Measurements from ENCODE around the gene ASGR1.
A peak's percentile ranks its signal among the peaks of the same experiment; 100 is the strongest.

Gene ASGR1

GRCh38 chr17:7221278-7222092, 42.3 kb upstream of the ASGR1 start:
- H3K36me3 ChIP-seq (ENCODE audit: insufficient read depth, low read length), result peaks cover 54% of the 10 kb centered on the region
- no peak overlapping the region for H3K9ac ChIP-seq (ENCODE audit: low read depth, low read length)
- H3K4me1 ChIP-seq (ENCODE audit: insufficient read depth, low read length), result peaks cover 21% of the 10 kb centered on the region; the same call in 1 of the 2 replicates
- H3K27ac ChIP-seq (ENCODE audit: low read depth, low read length), result peak overlapping the region; percentile 5; the same call in 1 of the 2 replicates
- H3K4me3 ChIP-seq (ENCODE audit: low read length), result peak overlapping the region; percentile 81; the same call in 1 of the 2 replicates
- H3K9me3 ChIP-seq (ENCODE audit: insufficient read depth, low read depth, low read length), result no peaks in the 10 kb centered on the region
- H3K27me3 ChIP-seq (ENCODE audit: insufficient read depth, low read length), result no peaks in the 10 kb centered on the region
- 97% methylated on average over 10 of the region's 10 CpGs for WGBS

- H3K36me3 ChIP-seq (ENCODE audit: insufficient read depth, low read length), result peaks cover 46% of the 10 kb centered on the region
- H3K4me1 ChIP-seq (ENCODE audit: insufficient read depth, low read length), result peaks cover 21% of the 10 kb centered on the region; the same call in 1 of the 2 replicates
- peak overlapping the region; percentile 90 for H3K9ac ChIP-seq (ENCODE audit: low read depth, low read length)
- peak overlapping the region; percentile 81 for H3K4me3 ChIP-seq (ENCODE audit: low read length)
- H3K9me3 ChIP-seq (ENCODE audit: insufficient read depth, low read depth, low read length), result no peaks in the 10 kb centered on the region
- peak overlapping the region; percentile 78 for H3K27ac ChIP-seq (ENCODE audit: low read depth, low read length)
- 50% methylated on average over 11 of the region's 11 CpGs for WGBS
- H3K27me3 ChIP-seq (ENCODE audit: insufficient read depth, low read length), result no peaks in the 10 kb centered on the region
These were observed 41.6 kb upstream of the ASGR1 start for GRCh38 chr17:7220593-7221277.

- under 1% methylated on average over 63 of the region's 63 CpGs for WGBS
- Histone ChIP-seq H3K27me3 (ENCODE audit: insufficient read depth, low read length) (no peaks in the 10 kb centered on the region), H3K4me1 (ENCODE audit: insufficient read depth, low read length) (peaks cover 21% of the 10 kb centered on the region; the same call in 1 of the 2 replicates)
These were observed 40.8 kb upstream of the ASGR1 start, which contains the start of the genes ACADVL and DLG4 for GRCh38 chr17:7219812-7220592. TSS of gene ACADVL (plus strand) at chr17:7219938. CDS start at chr17:7219985, 47 bp downstream. TSS of gene DLG4 (minus strand) at chr17:7219836.

GRCh38 chr17:7219229-7219811, 40.1 kb upstream of the ASGR1 start:
- H3K9me3 ChIP-seq (ENCODE audit: insufficient read depth, low read depth, low read length), result no peaks in the 10 kb centered on the region
- no peak overlapping the region for H3K27ac ChIP-seq (ENCODE audit: low read depth, low read length)
- H3K27me3 ChIP-seq (ENCODE audit: insufficient read depth, low read length), result no peaks in the 10 kb centered on the region
- H3K36me3 ChIP-seq (ENCODE audit: insufficient read depth, low read length), result peaks cover 33% of the 10 kb centered on the region
- H3K9ac ChIP-seq (ENCODE audit: low read depth, low read length), result peak overlapping the region; percentile 90; the same call in 1 of the 2 replicates
- WGBS, result 26% methylated on average over 12 of the region's 12 CpGs
- H3K4me1 ChIP-seq (ENCODE audit: insufficient read depth, low read length), result peaks cover 21% of the 10 kb centered on the region; the same call in 1 of the 2 replicates
- peak overlapping the region; percentile 81 for H3K4me3 ChIP-seq (ENCODE audit: low read length)

More at GRCh38 chr17:7219812-7220592, 40.8 kb upstream of the ASGR1 start, which contains the start of the genes ACADVL and DLG4:
- H3K36me3 ChIP-seq (ENCODE audit: insufficient read depth, low read length), result peaks cover 39% of the 10 kb centered on the region
- H3K9me3 ChIP-seq (ENCODE audit: insufficient read depth, low read depth, low read length), result no peaks in the 10 kb centered on the region
- H3K27ac ChIP-seq (ENCODE audit: low read depth, low read length), result peak within 1 kb of the TSS; percentile 78
- peak within 1 kb of the TSS; percentile 81 for H3K4me3 ChIP-seq (ENCODE audit: low read length)
- peak within 1 kb of the TSS; percentile 90 for H3K9ac ChIP-seq (ENCODE audit: low read depth, low read length)

- Histone ChIP-seq H3K27ac (ENCODE audit: low read depth, low read length) (no peak overlapping the region), H3K9me3 (ENCODE audit: insufficient read depth, low read depth, low read length) (no peaks in the 10 kb centered on the region), H3K4me1 (ENCODE audit: insufficient read depth, low read length) (peaks cover 21% of the 10 kb centered on the region; the same call in 1 of the 2 replicates), H3K4me3 (ENCODE audit: low read length) (no peak overlapping the region), H3K36me3 (ENCODE audit: insufficient read depth, low read length) (peaks cover 28% of the 10 kb centered on the region), H3K27me3 (ENCODE audit: insufficient read depth, low read length) (no peaks in the 10 kb centered on the region), H3K9ac (ENCODE audit: low read depth, low read length) (no peak overlapping the region)
- 71% methylated on average over 6 of the region's 6 CpGs for WGBS
These were observed 39.6 kb upstream of the ASGR1 start for GRCh38 chr17:7218758-7219157.

GRCh38 chr17:7218166-7218565, 39.0 kb upstream of the ASGR1 start:
- Histone ChIP-seq H3K9ac (ENCODE audit: low read depth, low read length) (peak overlapping the region; percentile 47; the same call in 1 of the 2 replicates), H3K36me3 (ENCODE audit: insufficient read depth, low read length) (peaks cover 22% of the 10 kb centered on the region), H3K9me3 (ENCODE audit: insufficient read depth, low read depth, low read length) (no peaks in the 10 kb centered on the region), H3K27ac (ENCODE audit: low read depth, low read length) (peak overlapping the region; percentile 9; the same call in 1 of the 2 replicates), H3K4me1 (ENCODE audit: insufficient read depth, low read length) (peaks cover 26% of the 10 kb centered on the region; the same call in 1 of the 2 replicates), H3K4me3 (ENCODE audit: low read length) (peak overlapping the region; percentile 54), H3K27me3 (ENCODE audit: insufficient read depth, low read length) (no peaks in the 10 kb centered on the region)
- WGBS, result 81% methylated on average over 6 of the region's 6 CpGs

- peak overlapping the region; percentile 9; the same call in 1 of the 2 replicates for H3K27ac ChIP-seq (ENCODE audit: low read depth, low read length)
- peaks cover 27% of the 10 kb centered on the region; the same call in 1 of the 2 replicates for H3K4me1 ChIP-seq (ENCODE audit: insufficient read depth, low read length)
- peak overlapping the region; percentile 54 for H3K4me3 ChIP-seq (ENCODE audit: low read length)
- no peaks in the 10 kb centered on the region for H3K27me3 ChIP-seq (ENCODE audit: insufficient read depth, low read length)
- H3K36me3 ChIP-seq (ENCODE audit: insufficient read depth, low read length), result peaks cover 14% of the 10 kb centered on the region
- peak overlapping the region; percentile 47; the same call in 1 of the 2 replicates for H3K9ac ChIP-seq (ENCODE audit: low read depth, low read length)
- no peaks in the 10 kb centered on the region for H3K9me3 ChIP-seq (ENCODE audit: insufficient read depth, low read depth, low read length)
- WGBS, result 3% methylated on average over 27 of the region's 32 CpGs
These were observed 38.2 kb upstream of the ASGR1 start for GRCh38 chr17:7217113-7217987.

- peaks cover 33% of the 10 kb centered on the region; the same call in 1 of the 2 replicates for H3K4me1 ChIP-seq (ENCODE audit: insufficient read depth, low read length)
- no peaks in the 10 kb centered on the region for H3K9me3 ChIP-seq (ENCODE audit: insufficient read depth, low read depth, low read length)
- H3K9ac ChIP-seq (ENCODE audit: low read depth, low read length), result peak overlapping the region; percentile 1; the same call in 1 of the 2 replicates
- H3K27ac ChIP-seq (ENCODE audit: low read depth, low read length), result peak overlapping the region; percentile 33; the same call in 1 of the 2 replicates
- no peaks in the 10 kb centered on the region for H3K27me3 ChIP-seq (ENCODE audit: insufficient read depth, low read length)
- 19% methylated on average over 7 of the region's 7 CpGs for WGBS
- H3K4me3 ChIP-seq (ENCODE audit: low read length), result peak overlapping the region; percentile 42
- H3K36me3 ChIP-seq (ENCODE audit: insufficient read depth, low read length), result peaks cover 5% of the 10 kb centered on the region
These were observed 37.3 kb upstream of the ASGR1 start for GRCh38 chr17:7216242-7217112.

- Histone ChIP-seq H3K27me3 (ENCODE audit: insufficient read depth, low read length) (no peaks in the 10 kb centered on the region), H3K9ac (ENCODE audit: low read depth, low read length) (peak overlapping the region; percentile 17; the same call in 1 of the 2 replicates), H3K4me1 (ENCODE audit: insufficient read depth, low read length) (peaks cover 30% of the 10 kb centered on the region), H3K36me3 (ENCODE audit: insufficient read depth, low read length) (no peaks in the 10 kb centered on the region), H3K9me3 (ENCODE audit: insufficient read depth, low read depth, low read length) (no peaks in the 10 kb centered on the region), H3K4me3 (ENCODE audit: low read length) (peak overlapping the region; percentile 78), H3K27ac (ENCODE audit: low read depth, low read length) (peak overlapping the region; percentile 90)
- WGBS, result 5% methylated on average over 7 of the region's 10 CpGs
These were observed 36.5 kb upstream of the ASGR1 start for GRCh38 chr17:7215652-7216180.
